SHP77 (cell line): Measurements from ENCODE around the gene NEB.

Source experiments
- DNase-seq, 2 experiments: peaks; one replicate each; lab custom pipeline; 2025; lab: John Stamatoyannopoulos, UW

NEB gene

DNA sequence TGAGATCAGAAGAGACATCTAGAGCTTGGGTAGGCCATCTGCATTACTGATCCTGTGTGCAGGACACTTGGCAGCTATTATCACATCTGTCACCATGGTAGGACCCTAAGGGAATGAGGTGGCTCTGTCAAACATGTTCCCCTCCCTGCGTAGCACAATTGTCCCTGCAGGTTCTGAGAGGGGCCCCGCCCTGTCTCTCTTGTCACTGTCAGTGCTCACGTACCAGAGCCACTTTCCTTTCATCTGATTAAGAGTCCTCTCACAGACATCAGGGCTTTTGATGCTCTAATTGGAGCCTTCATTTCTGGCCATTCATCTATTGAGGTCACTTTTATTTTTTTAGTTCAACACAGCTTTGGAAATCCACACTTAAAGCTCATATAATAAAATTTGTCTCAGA is 38.5 kb downstream of the NEB start:
- DNase-seq: no peak

DNA sequence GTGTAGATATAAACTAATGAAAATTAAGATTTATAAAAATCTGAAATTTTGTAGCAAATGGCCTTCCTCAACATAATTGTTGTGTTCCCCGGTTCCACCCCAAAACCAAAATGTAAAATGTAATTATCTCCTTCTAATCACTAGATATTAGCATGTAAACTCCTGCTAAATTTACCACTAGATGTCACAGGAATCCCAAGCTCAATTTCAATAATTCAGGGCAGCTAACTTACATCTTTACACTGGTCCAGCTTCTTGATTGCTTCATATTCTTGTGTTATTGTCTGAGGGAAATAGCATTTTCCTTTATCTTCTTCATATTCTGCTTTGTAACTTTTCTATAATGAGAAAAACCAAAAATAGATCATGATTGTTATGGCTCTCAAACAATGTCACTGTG is 42.6 kb downstream of the NEB start:
- no peak for DNase-seq

DNA sequence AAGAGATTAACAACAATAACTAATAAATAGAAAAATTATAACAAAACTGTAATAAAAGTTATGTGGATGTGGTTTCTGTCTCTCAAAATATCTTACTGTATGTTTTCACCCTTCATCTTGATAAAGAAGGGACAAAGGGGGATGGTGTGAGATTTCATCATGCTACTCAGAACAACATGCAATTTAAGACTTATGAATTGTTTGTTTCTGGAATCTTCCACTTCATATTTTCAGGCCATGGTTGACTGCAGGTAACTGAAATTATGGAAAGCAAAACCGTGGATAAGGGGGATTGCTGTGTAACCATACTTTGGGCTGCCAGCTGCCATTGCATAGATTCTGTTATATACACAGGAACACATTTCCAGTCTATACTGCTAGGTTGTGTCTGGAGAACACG is 45.6 kb downstream of the NEB start:
- DNase-seq: no peak

DNA sequence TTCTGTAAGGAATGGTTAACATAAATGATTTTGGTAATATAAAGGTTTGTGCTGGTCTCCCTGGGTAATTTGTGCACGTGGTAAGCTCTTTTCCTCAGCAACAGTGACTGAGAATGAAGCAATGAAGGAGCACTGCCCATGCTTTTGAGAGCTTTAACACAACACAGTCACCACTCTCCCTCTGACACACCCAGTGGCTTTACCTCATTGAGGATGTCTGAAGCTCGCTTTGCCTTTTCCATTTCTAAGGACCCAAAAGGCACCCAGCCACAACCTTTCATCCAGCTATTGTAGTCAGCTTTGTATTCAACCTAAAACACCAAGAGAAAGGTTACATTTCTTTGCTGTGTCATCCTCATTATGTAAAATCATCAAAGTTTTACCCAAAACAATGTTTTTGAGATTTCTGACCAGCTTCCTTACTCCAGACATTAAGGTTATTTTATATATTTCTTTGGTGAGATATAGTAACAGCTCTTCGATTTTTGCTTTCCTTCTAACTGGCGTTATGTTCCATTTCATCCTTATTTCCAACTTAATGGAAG is 51.7 kb downstream of the NEB start:
- no peak for DNase-seq

DNA sequence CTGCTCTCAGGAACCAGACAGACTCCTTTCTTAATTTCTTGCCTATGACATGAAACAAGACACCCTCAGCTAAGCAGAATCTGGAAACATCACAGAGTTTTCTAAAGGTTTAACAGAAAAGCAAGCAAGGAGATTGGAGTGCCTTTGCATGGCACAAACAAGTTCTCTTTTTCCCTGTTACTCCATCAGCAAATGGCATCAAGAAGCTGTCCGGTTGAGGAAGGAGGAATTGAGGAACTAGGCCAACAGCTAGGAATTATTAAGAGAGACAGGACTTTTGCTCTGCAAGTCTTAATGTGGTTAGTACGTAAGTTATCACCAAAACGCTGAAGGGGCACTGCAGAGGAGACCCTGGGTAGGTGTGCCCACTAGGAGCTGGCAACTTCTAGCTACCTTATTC is 53.2 kb downstream of the NEB start:
- DNase-seq: no peak

DNA sequence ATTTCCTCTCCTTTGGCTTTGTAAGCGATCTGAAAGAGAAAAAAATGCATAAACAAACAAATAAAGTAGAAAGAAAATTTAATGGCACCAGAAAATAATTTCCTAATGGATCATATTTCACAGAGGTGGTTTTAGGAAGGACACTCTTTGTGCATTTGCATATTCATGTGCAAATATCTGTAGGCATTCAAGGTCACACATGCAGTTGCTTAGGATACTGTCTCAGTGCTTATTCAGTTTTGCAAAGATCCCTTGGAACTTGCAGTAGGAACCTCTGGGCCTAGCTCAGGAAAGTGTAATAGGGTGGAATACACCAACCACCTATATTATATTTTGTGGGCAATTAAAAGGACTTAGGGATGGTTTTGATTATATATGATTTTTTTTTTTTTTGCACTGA is 54.3 kb downstream of the NEB start:
- no peak for DNase-seq

DNA sequence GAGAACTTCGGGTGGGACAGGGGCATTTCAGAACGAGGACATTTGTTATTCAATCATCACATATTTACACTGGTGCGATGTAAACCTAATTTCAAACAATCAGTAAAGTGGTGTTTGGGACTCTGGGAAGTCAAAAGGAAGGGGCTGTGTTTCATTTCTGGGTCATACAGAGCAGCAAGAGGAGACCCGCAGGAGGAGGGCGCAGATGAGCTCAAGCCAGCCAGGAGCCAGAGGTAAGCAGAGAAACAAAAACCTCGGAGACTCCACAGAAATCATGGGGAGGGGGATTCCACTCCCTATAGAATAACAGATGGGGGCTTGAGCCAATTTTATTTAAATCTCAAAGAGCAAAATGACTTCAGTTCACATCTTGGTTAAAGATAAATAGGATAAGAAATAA is 55.4 kb downstream of the NEB start:
- no peak for DNase-seq

DNA sequence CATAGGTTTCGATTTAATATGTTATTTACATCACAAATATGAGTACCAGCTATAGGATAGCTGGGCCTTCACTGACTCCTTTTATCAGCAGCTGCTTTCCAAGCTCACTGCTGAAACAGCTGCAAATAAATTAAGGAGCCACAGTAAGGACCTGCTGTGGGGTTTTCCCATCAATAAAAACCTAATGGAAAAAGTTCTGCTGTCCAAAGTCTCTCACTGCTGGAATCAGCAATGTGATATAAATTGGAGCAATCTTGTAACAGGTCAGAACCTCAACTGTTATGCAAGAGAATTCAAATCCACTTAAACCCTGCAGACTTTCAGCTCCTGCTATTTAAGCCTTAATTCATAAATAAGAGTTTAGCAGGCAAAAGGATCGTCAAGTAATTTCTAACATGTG is 61.3 kb downstream of the NEB start:
- DNase-seq: no peak

DNA sequence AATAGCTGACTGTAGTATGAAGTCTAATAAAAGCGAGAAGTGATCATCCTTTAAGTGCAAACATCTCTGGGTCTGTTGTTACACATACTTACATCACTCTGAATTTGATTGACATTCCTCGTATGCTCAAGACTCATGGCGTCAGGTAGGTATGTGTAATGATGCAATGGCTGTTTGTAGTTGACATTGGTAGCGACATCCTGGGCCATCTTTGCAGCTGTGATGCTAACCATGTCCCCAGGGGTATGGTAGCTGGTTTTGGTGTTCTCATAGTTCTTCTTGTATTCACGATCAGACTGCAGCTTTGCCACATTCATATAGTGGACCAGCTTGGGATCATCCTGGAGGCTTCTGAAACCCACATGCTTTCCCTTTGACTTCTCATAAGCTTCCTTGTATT is 62.0 kb downstream of the NEB start:
- DNase-seq: no peak

DNA sequence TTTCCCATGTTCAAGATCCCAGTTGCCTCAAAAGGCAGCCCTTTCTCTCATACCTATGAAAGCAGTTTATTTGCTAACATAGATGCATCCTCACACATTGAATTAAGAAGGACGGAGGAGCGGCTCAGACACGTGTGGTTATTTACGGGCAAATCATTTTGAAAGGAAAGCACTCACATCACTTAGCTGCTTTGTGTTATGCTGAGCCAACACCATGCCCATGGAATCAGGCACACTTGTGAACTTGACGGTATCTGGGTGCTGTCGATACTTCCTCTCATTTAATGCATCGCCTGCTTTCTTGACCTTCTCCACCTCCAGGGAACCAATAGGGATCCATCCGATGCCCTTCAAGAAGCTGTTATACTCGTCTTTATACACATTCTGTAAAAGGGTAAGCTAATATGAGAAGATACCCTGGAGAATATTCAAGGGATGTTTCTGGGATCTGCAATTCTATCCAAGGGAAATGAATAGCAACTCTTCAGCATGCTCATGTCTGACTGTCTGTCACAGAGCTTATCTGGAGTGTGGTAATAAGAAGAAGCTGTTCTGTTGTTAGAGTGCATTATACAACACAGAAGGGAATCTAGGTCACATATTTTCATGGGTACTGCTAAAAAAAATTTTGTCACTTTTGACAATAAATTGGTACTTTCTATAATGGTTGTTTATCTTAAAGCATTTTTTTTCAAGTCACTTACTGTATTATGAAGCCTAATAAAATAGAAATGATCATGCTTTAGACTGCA is 63.3 kb downstream of the NEB start:
- no peak for DNase-seq

DNA sequence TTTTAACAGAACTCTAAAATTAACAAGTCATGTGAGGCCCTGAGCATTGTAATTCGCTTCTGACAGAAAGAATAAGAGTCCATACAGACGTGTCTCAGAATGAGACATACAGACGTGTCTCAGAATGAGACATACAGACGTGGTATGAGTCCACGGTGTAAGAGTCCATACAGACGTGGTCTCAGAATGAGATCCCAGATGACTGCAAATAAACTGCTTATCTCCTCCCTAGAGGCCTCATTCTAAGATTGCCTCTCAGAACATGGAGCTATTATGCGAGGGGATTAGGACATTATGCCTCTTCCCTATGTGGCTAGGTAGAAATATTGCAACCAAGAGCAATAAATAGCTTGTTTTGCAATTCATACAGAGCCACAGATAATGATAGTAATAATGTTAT is 63.9 kb downstream of the NEB start:
- DNase-seq: no peak

DNA sequence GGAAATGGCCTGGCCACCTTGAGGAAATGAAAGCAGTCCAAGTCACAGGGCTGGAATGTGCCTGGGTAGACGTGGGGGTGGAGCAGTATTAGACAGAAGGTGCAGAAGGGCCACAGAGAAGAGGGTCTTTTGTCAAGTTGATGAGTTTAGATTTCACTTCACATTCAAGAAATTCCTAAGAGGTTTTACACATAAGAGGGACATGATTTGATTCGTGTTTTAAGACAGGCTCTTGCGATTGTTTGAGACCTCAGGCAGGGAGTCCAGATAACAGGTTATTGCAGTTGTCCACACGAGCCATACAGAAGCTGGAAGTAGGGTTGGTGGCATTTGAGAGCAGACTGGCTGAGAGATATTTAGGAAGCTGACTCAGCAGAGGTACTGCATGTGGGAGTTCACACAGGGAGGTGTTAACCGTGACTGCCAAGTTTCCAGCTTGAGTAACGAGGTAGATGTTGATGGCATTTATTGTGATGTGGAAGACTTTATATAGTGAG is 64.6 kb downstream of the NEB start:
- no peak for DNase-seq

DNA sequence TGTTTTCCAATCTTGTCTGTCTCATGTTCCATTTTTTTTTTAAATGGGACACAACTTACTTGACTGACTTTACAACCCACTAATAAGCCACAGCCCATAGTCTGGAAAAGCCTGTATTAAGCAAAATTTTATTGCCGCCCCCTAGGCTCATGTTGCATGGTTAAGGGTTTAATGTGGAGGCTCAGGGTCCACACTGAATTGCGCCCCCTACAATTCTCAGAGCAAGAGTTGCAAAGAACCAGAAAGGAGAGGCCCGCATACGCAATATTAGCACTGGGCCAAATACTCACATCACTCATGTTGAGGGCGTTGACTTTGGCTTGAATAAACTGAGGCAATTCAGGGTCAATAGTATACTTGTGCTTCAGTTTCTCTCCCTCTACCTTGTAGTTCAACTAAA is 65.5 kb downstream of the NEB start:
- no peak for DNase-seq

DNA sequence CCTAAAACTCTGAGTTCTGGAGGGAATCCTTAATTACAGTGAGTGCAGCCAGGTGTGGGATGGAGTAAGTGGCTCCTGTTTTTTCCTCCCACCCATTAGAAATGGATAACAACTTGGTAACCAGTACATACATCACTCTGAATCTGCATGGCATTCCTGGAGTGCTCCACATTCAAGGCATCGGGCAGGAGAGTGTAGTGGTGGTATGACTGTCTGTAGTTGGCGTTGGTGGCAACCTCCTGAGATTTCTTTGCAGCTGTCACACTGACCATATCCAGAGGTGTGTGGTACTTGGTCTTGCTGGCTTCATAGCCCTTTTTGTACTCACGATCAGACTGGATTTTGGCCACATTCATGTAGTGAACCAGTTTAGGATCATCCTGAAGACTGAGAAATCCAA is 68.3 kb downstream of the NEB start:
- DNase-seq: no peak

DNA sequence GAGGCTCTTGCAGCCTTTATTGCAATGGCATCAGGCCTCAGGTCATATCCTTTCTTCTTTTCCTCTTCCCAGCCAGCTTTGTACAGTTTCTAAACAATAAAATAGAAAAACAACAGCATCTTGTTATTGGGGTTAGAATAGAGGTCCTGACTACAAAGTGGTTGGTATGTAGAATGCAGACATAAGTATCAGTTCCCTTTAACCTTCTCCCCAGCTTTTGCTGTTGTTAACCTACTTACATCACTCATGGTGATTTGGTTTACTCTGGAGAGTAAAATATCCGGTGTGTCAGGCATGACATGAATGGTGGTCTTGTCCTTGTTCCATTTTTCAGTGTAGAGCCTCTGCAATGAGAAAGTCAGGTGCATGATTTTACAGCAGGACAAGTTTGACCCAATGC is 69.8 kb downstream of the NEB start:
- DNase-seq: no peak

DNA sequence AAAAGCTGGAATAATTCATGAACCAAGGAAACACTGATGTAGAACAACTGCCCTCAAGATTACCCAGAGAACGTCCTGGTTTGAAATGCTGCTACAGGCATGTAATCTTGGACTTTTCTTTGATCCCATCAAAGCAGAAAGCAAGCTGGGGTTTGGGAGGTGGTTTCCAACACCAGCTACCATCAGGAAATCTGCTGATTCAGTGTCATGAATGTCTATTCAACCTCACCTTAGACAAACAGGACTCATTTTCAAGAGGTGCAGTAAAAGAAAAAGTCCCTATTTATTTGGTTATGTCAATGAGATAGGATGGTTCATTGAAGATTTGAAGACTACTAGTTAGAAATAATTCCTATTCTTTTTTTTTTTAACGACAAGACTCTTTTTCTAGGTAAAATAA is 72.7 kb downstream of the NEB start:
- no peak for DNase-seq

DNA sequence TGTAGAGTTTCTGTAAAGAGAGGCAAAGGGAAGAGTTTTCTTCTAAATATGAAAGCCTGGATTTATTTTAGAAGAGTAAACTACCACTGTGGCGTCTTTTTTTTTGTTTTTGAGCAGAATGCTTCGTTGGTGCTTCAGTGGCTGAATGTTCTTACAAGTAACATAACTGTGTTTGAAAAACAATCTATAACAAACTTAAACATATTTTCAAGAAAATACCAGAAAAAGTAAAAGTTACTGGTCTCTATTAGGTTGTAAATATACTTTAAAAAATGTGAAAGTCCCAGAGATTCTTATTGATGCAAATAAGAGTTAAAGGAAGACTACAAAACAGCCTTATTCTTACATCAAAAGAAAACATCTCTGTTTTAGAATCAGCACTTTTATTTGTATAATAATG is 76.2 kb downstream of the NEB start:
- DNase-seq: no peak

DNA sequence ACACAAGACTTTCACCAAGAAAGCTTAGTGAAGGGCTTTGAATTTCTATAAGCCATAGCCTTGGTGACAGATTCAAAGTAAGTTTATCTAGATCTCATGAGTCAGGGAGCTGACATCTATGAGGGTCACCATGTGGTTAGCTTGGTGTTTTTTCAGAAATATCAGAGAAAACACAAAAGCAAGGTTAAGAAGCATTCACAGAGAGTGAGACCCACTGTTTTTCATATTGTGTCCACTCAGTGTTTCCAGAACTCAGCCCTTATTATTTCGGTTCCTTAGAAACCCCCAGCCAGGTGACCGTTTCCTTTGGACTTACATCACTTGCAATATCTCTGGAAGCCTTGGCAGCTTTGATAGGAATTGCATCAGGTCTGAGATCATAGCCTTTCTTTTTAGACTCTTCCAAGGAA is 76.6 kb downstream of the NEB start:
- DNase-seq: no peak

DNA sequence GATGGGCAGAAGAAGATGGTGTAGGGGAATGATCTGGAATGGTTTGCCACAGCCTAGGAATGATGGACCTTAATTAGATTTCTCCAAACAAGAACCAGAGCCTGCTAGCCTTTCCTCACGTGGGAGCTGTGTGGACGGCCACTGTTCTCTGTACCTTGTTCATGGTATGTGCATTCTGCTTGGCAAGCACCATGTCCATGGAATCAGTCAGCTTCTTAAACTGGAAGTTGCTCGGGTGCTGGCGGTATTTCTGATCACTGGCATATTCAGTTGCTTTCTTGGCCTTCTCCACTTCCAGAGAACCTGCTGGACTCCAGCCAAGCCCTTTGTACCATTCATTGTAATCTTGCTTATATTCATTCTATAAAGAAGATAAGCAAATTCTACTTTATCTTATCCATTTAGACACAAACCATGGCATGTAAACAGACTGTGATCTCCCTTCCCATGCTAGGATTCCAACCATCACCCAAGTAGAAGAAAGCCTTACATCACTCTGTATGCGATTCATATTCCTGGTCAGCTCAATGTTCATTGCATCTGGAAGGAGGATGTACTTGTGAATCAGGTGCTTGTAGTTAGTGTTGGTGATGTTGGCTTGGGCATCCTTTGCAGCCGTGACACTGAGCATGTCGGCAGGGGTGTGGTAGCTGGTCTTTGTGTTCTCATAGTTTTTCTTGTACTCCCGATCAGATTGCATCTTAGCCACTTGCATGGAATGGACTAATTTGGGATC is 78.4 kb downstream of the NEB start:
- no peak for DNase-seq

DNA sequence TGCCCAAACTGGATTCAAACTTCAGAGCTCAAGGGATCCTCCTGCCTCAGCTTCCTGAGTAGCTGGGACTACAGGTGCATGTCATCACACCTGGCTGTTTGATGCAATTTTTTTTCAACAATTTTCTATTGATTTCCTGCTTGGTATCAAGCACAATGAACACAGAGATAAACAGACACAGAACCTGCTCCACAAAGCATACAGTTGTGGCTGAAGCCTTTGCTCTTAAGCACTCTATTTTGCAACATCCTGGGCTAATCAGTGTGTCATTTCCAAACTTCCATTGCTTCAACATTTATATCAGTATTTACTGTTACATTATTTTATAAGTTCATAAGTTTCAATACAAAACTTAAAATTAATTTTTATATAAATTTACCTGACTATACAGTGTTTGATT is 79.4 kb downstream of the NEB start:
- DNase-seq: no peak

DNA sequence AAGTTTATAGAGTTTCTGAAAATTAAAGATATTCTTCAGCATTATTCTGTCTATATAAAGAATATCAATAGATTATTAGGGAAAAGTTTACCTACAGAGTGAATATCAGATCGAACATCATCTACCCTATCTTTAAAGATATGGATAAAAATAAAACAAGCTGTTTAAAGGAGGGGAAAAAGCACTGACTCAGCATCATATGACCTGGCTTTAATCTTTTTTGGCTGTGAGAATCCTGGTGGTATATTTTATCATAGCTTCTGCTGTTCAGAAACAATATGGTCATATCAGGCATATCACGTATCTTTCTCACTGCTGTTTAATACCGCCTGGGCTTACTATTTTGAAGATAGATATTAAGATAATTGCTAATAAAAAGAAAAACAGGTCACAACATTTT is 80.2 kb downstream of the NEB start:
- no peak for DNase-seq

DNA sequence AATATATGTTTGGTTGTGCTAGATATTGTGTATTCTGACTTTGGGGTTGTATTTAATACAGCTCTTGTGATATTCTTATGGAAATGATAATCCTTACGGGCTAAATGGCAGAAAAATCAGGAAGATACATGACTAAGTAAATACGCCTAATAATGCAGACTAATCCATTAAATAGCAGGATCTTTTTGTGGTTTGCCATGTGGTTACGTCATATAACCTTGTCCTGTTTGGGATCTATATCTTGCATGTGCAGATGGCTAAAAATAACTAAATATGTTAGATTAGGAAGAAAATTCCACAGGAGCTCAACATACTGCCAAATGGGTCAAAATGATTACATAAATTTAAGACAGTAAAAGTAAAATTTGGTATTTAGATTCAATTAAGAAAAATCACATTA is 83.0 kb downstream of the NEB start:
- DNase-seq: no peak

DNA sequence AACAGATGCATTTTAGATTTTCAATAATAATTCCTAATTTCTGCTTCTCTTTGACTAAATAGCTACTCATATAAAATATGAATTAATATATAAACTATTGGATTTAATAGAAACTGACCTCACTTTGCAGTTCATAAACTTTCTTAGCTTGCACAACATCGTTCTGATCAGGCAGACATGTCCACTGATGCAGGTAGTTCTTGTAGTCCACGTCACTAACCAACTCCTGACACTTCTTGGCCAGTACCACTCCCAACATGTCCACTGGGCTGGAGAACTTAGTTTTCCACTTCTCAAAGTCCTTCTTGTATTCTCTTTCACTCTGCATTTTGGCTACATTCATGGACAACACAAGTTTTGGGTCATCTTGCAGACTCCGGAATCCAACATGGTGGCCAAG is 83.8 kb downstream of the NEB start:
- no peak for DNase-seq

DNA sequence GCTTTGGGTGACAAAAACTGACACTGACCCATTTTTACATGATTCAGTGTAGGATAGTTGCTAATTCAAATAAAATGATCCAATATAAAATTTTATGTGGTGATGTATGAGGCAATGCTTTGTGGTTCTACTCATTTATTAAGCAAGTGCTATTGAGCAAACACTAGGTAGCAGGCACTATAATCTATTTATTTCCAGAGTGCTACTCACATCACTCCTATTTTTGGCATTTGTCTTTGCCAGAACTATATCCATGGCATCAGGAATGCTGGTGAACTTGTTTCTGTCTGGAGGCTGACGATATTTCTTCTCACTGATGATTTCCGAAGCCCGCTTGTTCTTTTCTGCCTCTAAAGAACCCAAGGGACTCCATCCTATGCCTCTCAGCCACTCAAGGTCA is 84.3 kb downstream of the NEB start:
- no peak for DNase-seq
